AG09309 (cell line): Measurements from ENCODE around the gene TMEM204.

ENCODE experiments used
- DNase-seq: peaks from one replicate; pipeline ENCODE4 v3.0.0-alpha.2; 2010; ENCODE audit warnings: low read depth
- H3K4me3 ChIP-seq: 2 replicates; pipeline ENCODE4 v1.5.1; 2011; ENCODE audit warnings: mild to moderate bottlenecking, low read depth, low read length, moderate library complexity; ENCODE audit not compliant: control insufficient read depth
- TF ChIP-seq, protein P1 (sequence below): IDR thresholded peaks from 2 replicates; pipeline ENCODE4 v1.5.1; 2011; ENCODE audit warnings: mild to moderate bottlenecking, low read depth, low read length, inconsistent platforms; ENCODE audit not compliant: insufficient read depth, control insufficient read depth; ENCODE audit errors: missing control alignments

TMEM204 gene

DNA sequence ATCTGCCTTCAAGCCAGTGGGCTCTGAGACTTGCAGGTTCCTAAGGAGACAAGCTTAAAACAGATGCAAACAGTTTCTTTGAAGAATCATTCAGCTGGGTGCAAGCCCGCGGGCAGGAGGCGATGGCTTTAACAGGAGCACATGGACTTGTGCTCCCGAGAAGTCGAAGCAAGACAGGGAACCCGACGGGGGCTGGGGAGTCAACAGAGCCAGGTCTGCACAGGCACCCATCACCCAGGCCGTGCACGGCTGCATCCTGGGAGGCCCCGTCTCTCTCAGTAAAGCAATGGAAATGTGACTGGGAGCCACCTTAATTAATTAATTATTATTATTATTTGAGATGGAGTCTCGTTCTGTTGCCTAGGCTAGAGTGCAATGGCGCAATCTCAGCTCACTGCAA lies 44.4 kb upstream of the TMEM204 start:
- no peak overlapping the region for H3K4me3 ChIP-seq
- DNase-seq: no peak
- TF ChIP-seq, protein P1, sequence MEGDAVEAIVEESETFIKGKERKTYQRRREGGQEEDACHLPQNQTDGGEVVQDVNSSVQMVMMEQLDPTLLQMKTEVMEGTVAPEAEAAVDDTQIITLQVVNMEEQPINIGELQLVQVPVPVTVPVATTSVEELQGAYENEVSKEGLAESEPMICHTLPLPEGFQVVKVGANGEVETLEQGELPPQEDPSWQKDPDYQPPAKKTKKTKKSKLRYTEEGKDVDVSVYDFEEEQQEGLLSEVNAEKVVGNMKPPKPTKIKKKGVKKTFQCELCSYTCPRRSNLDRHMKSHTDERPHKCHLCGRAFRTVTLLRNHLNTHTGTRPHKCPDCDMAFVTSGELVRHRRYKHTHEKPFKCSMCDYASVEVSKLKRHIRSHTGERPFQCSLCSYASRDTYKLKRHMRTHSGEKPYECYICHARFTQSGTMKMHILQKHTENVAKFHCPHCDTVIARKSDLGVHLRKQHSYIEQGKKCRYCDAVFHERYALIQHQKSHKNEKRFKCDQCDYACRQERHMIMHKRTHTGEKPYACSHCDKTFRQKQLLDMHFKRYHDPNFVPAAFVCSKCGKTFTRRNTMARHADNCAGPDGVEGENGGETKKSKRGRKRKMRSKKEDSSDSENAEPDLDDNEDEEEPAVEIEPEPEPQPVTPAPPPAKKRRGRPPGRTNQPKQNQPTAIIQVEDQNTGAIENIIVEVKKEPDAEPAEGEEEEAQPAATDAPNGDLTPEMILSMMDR: no peak

DNA sequence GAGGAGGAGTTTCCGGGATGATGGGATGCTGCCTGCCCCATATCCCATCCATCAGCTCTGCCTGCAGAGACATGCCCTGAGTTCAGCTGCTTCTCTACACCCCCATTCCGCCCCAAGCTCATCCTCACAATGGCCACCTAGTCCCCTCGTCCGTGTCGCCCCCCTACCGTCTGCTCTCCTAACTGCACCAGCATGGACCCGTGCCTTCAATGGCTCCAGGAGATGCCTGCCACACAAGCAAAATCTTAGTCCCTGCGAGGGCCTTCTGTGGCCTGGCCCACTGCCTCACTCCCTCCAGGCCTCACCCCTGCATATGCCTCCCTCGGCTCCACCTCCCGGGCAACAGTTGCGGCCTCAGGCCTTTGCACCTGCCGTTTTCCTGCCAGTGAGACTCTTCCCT lies 42.1 kb upstream of the TMEM204 start:
- TF ChIP-seq, protein P1: no peak
- no peak for DNase-seq
- H3K4me3 ChIP-seq: no peak overlapping the region

GRCh38 chr16:1492082-1492922 lies 41.2 kb upstream of the TMEM204 start:
- H3K4me3 ChIP-seq: no peak overlapping the region
- TF ChIP-seq, protein P1: no peak
- no peak for DNase-seq

GRCh38 chr16:1492923-1493745 lies 40.3 kb upstream of the TMEM204 start, which contains the start of gene TELO2:
Gene TELO2 (plus strand): TSS chr16:1493360. CDS start chr16:1494282, 922 bp downstream.
- peak; percentile 13 for DNase-seq
- TF ChIP-seq, protein P1: no peak
- peak within 1 kb of the TSS; percentile 90 for H3K4me3 ChIP-seq

DNA sequence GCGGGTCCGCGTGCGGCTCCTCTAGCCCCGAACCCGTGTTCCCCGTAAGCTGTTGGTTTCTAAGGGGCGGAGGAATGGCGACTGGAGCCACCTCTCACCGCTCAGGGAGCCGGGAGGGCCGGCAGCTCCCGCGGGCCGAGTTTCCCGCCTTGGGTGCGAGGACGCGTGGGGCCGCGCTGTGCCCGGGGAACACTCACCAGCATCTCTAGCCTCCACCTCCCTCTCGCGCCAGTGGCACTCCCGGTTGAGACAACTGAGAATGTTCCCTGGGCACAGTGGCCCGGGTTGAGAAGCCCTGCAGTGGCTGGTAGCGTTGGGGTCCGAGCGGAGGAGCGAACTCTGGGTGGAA lies 39.7 kb upstream of the TMEM204 start:
- peak overlapping the region; percentile 90 for H3K4me3 ChIP-seq
- DNase-seq: no peak
- TF ChIP-seq, protein P1: no peak

DNA sequence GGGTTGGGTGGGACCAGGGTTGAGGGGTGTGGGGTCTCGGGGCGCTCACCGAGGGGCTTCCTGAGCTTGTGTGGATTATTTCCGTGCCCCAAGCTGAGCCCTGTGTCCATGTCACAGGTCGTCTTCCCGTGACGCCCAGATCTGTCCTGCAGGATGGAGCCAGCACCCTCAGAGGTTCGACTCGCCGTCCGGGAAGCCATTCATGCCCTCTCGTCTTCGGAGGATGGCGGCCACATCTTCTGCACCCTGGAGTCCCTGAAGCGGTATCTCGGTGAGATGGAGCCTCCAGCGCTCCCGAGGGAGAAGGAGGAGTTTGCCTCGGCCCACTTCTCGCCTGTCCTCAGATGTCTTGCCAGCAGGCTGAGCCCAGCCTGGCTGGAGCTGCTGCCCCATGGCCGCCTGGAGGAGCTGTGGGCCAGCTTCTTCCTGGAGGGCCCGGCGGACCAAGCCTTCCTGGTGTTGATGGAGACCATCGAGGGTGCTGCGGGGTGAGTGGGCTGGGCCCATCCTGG lies 39.3 kb upstream of the TMEM204 start:
- TF ChIP-seq, protein P1: peak; percentile 88
- peak overlapping the region; percentile 90 for H3K4me3 ChIP-seq
- peak; percentile 25 for DNase-seq
